HL-60/S4 treated with phorbol 12-myristate 13-acetate at 8.2 ng/mL for 4 days and 3 days (cell line): Measurements from ENCODE around the gene TEX53.

Source experiments
- in situ Hi-C: fragments of 300-500 bp; cut with MboI; formaldehyde crosslinking; loops from 2 replicates; pipeline ENCODE4 v1.15.0; 2022; ENCODE audit warnings: low sequenced_read_pairs

TEX53 gene

DNA sequence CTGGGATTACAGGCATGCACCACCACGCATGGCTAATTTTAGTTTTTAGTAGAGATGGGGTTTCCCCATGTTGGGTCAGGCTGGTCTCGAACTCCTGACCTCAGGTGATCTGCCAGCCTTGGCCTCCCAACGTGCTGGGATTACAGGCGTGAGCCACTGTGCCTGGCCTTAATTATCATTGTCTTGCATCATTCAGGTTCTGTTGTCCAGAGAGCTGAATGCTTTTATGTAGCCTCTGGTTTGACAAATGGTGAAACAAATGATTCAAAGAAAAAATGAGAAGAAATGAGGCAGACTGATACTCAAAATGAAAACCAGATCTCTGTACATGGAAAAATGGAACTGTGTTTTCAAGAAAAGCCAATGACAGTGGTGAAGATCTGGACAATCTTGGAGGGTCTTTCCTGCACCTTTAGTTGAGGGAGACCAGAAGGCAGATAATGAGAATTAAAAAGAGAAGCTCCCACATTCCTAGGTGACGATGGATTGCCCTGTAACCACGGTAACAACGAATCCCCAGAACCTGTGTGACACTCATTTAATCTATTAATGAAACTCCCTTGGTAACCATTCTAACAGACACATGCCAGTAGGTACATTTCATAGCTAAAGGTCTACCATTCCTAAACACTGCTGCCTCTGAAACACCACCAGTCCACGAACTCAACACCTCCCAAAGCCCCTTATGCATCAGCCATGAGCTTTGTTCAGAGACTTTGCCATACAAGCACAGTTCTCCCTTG lies 22.8 kb upstream of the TEX53 start:
- in situ Hi-C loops = no loop called here

GRCh38 chr9:114678795-114679194 lies 21.2 kb upstream of the TEX53 start:
- in situ Hi-C loops = loop anchor here (10.0 kb wide), 1 partner anchor 336 kb away; no protein-coding TSS in a partner anchor

DNA sequence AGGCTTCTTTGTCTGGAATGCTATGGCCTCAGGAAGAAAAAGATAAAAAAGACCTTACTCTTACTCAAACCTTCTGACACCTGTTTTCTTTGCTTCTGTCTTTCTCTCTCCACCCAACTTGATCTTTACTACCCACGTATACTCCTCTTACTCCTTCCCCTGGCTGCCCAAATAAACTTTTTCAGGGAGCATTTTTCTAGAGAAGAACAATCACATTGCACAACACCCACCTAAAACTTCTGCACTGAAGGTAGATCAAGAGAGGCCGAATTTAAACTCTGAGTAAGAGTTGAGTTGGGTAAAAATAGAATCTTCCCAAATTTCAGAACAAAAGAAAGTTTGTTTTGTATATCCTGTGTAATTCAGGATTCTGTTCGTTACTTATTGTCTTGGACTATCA lies 20.5 kb upstream of the TEX53 start:
- in situ Hi-C loops = loop anchor here (10.0 kb wide), 1 partner anchor 337 kb away; no protein-coding TSS in a partner anchor

DNA sequence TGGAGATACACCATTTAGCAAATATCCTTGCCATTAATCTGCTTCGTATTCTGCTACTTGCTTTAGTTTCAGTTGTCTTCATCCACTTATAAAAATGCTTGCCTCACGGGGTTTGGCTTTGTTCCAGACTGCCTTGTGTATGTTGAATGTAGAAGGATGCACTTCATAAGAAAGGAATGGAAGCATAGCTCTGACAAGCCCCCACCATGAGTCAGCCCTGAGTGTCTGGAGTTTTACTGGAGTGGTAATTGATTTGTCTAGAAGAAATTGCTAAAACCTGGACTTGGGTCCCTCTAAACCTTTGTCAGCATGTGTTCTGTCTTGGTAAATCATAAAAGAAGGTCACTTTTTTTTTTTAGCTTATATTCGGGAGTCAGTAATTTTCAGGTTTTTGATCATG lies 19.8 kb upstream of the TEX53 start:
- in situ Hi-C loops = loop anchor here (10.0 kb wide), 1 partner anchor 337 kb away; no protein-coding TSS in a partner anchor

DNA sequence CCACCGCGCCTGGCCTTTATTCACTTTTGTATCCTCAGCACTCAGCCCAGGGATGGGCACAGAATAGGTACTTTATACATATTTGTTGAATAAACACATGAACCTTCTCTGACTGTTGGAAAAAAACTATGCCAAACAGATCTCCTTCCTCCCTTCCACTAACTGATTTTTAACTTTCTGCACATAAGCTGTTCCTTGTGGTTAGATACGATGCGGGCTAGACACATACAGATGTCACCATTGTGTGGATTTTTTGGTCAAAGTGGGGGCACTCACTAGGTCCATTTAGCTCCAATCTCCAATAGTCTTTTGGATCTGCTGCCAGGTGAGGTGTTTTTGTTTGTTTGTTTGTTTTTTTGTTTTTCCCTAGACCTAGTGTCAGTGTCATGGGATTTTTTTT lies 19.3 kb upstream of the TEX53 start:
- in situ Hi-C loops = loop anchor here (10.0 kb wide), 1 partner anchor 338 kb away; no protein-coding TSS in a partner anchor

DNA sequence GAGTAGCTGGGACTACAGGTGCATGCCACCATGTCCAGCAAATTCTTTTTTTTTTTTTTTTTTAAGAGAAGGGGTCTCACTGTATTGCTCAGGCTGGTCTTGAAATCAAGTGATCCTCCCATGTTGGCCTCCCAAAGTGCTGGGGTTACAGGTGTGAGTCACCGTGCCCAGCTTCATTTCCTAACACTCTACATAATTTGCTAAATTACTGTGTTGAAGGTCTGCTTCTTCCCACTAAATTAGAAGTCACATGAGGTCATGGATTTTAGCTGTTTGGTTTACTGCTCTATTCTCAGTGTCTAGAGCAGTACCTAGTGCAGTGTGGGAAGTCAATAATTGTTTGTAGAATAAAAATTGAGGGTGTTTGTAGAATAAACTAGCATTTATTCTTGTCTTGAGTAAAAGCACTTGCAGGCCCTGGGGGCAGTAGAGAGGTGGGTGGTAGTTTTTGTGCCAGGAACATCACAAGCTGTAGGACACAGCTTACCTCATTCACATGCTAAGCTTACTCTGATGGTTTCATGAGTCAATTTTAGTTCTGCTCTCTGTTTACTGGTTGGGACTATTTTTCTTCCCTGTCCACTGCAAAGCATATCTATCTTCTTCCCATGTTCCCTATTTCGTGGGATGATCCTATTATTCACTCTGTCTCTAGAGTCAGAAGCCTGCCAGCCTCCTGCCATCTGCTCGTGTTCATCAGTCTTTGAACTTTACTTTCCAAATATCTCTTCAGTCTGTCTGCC lies 17.4 kb upstream of the TEX53 start:
- in situ Hi-C loops = loop anchor here (10.0 kb wide), 1 partner anchor 340 kb away; no protein-coding TSS in a partner anchor

- in situ Hi-C loops = loop anchor here (10.0 kb wide), 1 partner anchor 341 kb away; no protein-coding TSS in a partner anchor
These were observed 16.6 kb upstream of the TEX53 start for GRCh38 chr9:114674076-114674797.

GRCh38 chr9:114671605-114672004 lies 14.0 kb upstream of the TEX53 start:
- in situ Hi-C loops = loop anchor here (10.0 kb wide), 1 partner anchor 343 kb away; no protein-coding TSS in a partner anchor

DNA sequence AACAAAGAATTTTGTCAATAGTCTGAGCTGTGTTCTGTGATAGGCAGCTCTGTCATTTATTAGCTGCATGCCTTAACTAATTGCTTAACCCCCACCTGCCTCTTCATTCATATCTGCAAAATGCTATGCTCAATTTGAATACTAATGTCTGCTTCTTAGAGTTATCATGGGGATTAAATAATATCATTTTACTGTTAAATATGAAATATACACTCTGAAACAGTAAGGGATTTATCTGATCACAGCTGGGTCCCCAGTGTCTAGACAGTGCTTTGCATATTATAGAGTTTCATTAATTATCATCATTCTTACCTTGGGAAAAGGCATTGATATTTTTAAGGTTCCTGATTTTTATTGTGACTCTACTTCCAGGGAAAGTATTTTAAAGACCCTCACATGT lies 12.4 kb upstream of the TEX53 start:
- in situ Hi-C loops = loop anchor here (10.0 kb wide), 1 partner anchor 345 kb away; no protein-coding TSS in a partner anchor

DNA sequence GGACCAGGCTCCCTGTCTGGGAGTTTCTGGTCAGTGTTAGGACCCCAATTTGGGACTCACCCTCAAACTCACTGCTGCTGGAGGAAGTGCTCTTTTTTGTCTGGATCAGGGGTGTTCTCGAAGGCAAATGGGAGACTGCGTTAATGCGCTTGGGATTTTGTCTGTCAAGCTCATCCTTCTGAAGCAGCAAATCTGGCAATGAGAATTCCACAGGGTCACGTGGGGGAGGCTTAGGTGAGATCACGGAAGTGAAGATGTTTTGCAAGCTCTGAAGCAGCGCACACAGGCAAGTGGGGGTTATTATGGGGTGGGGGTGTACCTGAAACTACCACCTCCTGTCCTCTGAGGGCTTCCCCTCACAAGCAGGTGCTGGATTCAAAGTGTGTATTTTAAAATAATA lies 10.5 kb upstream of the TEX53 start:
- in situ Hi-C loops = no loop called here

DNA sequence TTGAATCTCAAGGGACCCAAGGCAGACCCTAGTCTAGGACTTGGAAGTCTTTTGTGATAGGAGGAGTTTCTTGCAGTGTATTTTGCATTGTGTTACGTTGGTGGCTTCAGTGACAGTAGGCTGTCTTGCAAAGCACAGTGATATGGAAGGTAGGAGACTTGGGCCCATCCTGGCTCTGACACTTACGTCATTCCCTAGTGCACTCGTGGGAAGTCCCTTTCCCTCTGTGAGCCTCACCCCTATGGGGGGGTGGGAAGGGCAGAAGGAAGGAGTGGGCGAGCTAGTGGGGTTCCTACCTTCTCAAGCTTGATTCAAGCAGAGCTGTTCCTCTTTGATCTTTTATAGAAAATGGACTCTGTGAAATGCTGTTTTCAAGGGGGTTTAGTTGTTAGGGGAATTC lies 9.2 kb upstream of the TEX53 start:
- in situ Hi-C loops = no loop called here

- in situ Hi-C loops = no loop called here
These were observed 8.8 kb upstream of the TEX53 start for GRCh38 chr9:114666401-114666800.

GRCh38 chr9:114664181-114664580 lies 6.6 kb upstream of the TEX53 start:
- in situ Hi-C loops = no loop called here

DNA sequence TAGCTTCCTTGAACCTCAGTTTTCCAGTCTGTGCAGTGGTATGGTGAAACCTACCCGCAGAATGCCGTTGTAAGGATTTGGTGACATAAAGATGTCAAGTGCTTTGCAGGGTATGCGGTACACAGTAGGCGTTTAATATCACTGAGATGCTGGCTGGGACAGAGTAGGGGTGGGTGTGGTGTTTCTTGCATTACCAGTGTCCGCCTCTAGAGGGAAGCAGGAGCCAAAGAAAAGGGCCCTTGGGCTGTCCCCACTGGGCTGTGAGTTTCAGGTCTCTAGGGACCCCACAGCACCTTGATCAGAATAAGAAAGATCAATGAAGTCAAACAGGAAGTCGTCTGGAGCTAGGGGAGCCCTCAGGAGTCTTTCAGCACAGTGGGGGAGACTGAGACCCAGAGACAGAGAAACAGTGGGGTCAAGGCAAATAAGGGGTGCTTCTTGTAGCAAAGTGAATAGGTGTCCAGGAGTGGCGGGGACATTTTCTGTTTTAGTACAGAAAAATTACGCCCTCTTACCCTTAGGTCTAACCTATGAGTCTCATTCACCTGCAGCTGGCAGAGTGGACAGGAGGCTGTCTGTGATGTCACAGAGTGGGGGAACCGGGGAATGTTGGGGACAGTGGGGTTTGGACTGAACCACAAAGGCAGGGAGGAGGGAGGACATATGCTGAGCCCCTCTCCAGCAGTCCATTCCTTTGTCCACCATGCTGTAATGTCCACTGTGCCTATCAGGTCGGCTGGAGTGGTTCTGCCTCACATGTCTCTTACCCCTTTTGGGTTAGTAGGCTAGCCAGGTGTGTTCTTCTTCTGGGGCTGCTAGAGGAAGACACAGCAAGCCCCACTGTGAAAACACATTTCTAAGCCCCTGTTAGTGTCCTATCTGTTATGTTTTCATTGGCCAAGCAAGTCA lies 4.7 kb upstream of the TEX53 start:
- in situ Hi-C loops = no loop called here

DNA sequence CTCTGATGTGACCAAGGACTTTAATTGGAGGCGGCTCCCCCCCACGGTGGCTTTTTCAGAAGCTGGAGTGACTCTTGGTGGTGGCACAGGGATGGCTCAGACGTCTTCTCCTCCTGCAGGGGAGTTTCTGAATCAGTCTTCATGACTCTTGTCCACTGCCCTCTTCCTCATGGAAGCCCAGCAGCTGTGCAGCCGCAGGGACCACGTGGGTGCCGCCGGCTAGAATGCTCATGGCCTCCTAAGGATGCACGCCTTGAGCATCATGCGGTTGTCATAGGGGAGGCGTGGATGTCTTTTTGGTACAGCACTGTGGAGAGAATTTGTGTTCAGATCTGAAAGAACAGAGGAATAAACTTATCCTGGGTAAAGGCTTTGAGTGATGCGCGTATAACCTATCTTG lies 1.3 kb downstream of the TEX53 start:
- in situ Hi-C loops = loop anchor here (10.0 kb wide), 2 partner anchors 152 to 242 kb away; partner anchors contain the start of gene WHRN

GRCh38 chr9:114655689-114656088 lies 1.9 kb downstream of the TEX53 start:
- in situ Hi-C loops = loop anchor here (10.0 kb wide), 2 partner anchors 151 to 241 kb away; partner anchors contain the start of gene WHRN

DNA sequence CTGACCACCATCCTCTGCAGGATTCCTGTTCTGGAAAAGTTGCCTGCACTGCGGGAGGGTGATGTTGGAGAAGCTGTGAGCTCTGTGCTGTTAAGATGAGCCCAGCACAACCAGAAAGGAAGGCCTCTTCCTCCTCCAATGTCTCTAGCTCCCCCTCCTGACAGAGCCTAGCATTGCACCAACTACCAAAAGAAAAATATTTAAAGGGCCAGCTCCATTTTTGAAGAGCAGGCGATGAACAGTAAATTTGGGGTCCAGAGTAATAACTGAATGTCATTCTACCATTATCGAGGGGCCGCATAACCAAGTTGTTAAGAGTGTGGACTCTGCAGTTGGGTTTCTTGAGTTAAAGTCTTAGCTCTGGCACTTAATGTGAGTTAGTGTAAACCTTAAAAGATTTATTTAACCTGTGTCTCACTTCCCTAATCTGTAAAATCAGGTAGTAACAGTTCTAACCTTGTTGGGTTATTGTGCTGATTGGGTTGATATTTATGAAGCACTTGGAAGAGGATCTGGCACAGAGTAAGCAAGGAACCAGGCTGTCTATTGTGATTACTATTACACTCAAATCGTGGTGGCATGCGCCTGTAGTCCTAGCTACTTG lies 3.9 kb downstream of the TEX53 start:
- in situ Hi-C loops = loop anchor here (10.0 kb wide), 2 partner anchors 149 to 239 kb away; partner anchors contain the start of gene WHRN

DNA sequence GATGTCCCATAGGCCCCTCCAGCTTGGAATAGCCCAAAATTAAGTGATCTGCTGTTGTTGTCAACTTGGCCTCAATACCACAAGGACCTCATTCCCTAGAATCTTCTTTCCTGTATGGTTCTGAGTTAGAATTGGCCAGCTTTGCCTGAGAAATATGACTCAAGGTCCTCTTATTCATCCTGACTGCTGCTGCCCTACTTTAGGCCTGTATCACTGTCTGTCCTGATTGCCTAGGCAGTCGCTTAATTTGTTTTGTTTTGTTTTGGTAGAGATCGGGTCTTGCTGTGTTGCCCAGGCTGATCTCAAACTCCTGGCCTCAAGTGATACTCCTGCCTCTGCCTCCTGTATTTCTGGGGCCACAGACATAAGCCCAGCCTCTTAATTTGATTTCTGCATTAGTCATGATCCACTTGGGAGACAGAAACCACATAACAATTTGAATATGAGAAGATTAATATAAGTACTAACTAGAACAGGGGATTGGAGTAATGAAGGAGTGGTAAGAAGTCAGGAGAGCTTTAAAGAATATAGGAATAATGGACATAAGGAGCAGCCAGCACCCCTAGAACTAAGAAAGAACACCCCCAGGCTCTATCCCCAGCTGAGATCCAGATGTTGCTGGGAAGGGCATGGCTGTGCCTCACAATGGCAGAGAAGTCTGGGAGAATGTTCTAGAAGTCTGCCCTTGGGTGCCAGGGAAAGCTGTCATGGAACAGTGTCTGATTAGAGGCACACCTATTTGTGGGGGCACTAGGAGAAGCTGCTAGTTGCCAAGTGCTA lies 4.6 kb downstream of the TEX53 start:
- in situ Hi-C loops = loop anchor here (10.0 kb wide), 2 partner anchors 148 to 238 kb away; partner anchors contain the start of gene WHRN

DNA sequence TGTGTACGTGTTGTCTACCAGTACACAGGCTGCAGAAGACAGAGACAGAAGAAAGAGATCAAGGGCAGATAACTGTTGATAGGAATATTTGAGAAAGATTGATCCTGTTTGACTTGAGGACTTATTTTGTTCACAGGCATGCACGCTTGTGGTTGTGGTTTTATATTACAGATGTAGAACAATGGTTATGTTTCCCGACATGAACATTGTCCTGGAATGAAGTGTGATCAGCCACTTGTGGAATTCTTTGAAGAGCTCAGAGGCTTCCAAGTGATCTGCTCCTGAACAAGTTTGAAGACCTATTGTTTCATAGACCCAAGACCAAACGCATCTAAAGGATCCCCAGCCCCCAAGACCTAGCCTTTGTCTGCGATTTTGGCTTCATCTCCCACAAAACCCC lies 13.7 kb downstream of the TEX53 start:
- in situ Hi-C loops = loop anchor here (10.0 kb wide), 1 partner anchor 209 kb away; no protein-coding TSS in a partner anchor
